Thyroid gland (tissue), 4 donors: ENCODE results near the gene OR52B4. TPM values are rescaled to one million over a fixed set of nuclear protein-coding genes. Genes with fewer than 3 reads are reported as not detected.
A peak's percentile ranks its signal among the peaks of the same experiment; 100 is the strongest.

Source experiments
- DNase-seq, 2 donors: peaks; one replicate each; pipeline ENCODE4 v3.0.0-alpha.2; 2019
- H3K27ac ChIP-seq, 3 donors: fragments of 200-600 bp; sonication (generic); 1 replicate in 2 of 3; 2 replicates in 1 of 3; pipeline ENCODE4 v1.5.1; 2016 to 2019; ENCODE audit warnings: mild to moderate bottlenecking in 1 of 3, moderate library complexity in 1 of 3
- H3K27me3 ChIP-seq: fragments of 200-600 bp; sonication (generic); one replicate; pipeline ENCODE4 v1.5.1; 2019
- H3K36me3 ChIP-seq, 2 donors: fragments of 200-600 bp; sonication (generic); one replicate each; pipeline ENCODE4 v1.5.1; 2016 to 2019
- H3K4me1 ChIP-seq, 2 donors: fragments of 200-600 bp; sonication (generic); one replicate each; pipeline ENCODE4 v1.5.1; 2017 to 2019
- H3K4me3 ChIP-seq, 3 donors: fragments of 200-600 bp; sonication (generic); replicated peaks in 1 of 3; 1 replicate in 2 of 3; 2 replicates in 1 of 3; pipeline ENCODE4 v1.5.1; 2016; ENCODE audit warnings: mild to moderate bottlenecking in 1 of 3
- H3K9me3 ChIP-seq: fragments of 200-600 bp; sonication (generic); one replicate; pipeline ENCODE4 v1.5.1; 2017
- POLR2A ChIP-seq, 2 donors: fragments of 450-650 bp; IDR thresholded peaks; one replicate each; pipeline ENCODE4 v1.6.1; 2017; ENCODE audit warnings: antibody characterized with exemption in 2 of 2, mild to moderate bottlenecking in 2 of 2, moderate library complexity in 1 of 2
- WGBS, 2 donors: methylation state at CpG; one replicate each; pipeline ENCODE4 v1.1.5; 2017; 5-methylcytosine and 5-hydroxymethylcytosine counted together
- intact Hi-C: fragments of 100-400 bp; cut with DNase I; formaldehyde crosslinking; loops from one replicate; pipeline ENCODE4 v1.15.1; 2023
- total RNA-seq, 4 donors: library from RNA; depleted of rRNA; stranded (reverse); fragments of >200 nt; gene quantifications; one replicate each; pipeline ENCODE4 v1.2.3, GENCODE V29; 2016
- TF ChIP-seq, protein P1 (sequence below), 6 experiments: fragments of 200-600 bp in 3 of 6; fragments of 450-650 bp in 3 of 6; sonication (generic) in 3 of 6; IDR thresholded peaks; one replicate each; pipeline ENCODE4 v1.5.1; 2016 to 2019; ENCODE audit warnings: antibody characterized with exemption in 6 of 6, mild to moderate bottlenecking in 2 of 6, inconsistent platforms in 1 of 6, moderate library complexity in 1 of 6

OR52B4 gene
- total RNA-seq, 4 donors from 2014 or later, result not detected

DNA sequence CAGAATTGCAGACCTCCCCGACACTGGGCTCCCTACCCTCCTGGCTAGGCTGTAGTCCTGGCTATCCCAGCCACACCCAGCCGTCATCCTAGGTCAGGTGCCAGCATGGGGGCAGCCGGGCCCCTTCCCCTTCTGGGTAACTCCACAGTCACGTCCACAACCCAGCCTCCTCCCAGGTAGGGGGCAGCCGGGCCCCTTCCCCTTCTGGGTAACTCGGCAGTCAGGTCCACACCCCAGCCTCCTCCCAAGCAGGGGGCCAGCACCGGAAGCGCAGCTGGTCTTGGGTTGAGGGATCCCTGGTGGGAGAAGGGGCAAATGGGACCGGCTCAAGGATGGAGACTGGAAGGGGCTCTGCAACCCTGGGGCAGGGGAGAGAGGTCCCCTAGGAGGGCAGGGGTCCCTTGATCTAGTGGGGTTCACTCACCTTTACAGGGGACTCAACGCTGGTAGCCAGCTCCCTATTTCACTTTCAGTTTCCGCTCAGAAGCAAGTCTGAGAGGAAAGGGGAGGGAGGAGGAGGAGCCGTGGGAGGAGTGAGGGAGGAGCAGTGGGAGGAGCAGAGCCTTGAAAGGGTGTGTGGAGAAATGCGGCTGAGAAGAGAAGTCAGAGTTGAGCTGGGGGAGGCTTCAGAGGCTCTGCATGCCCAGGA lies 25.1 kb upstream of the OR52B4 start, which contains the start of gene TRIM21:
TSS of gene TRIM21 (minus strand) at position 494 of the 649 bp plus-strand sequence. CDS start 3,293 bp downstream, outside the sequence.
- TF ChIP-seq POLR2A (IDR thresholded peaks at IDR 0.05), result peak in 1 of 2 donors; percentile 70
- TF ChIP-seq, protein P1, sequence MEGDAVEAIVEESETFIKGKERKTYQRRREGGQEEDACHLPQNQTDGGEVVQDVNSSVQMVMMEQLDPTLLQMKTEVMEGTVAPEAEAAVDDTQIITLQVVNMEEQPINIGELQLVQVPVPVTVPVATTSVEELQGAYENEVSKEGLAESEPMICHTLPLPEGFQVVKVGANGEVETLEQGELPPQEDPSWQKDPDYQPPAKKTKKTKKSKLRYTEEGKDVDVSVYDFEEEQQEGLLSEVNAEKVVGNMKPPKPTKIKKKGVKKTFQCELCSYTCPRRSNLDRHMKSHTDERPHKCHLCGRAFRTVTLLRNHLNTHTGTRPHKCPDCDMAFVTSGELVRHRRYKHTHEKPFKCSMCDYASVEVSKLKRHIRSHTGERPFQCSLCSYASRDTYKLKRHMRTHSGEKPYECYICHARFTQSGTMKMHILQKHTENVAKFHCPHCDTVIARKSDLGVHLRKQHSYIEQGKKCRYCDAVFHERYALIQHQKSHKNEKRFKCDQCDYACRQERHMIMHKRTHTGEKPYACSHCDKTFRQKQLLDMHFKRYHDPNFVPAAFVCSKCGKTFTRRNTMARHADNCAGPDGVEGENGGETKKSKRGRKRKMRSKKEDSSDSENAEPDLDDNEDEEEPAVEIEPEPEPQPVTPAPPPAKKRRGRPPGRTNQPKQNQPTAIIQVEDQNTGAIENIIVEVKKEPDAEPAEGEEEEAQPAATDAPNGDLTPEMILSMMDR (IDR thresholded peaks at IDR 0.05), result no peak
- Histone ChIP-seq H3K9me3 (no peaks in the 10 kb centered on the region), H3K4me3 (peak within 1 kb of the TSS; percentile 99 to 100 (median 99)), H3K4me1 (peaks cover 5 to 7% of the 10 kb centered on the region in 2 donors), H3K27me3 (no peaks in the 10 kb centered on the region), H3K36me3 (peaks cover 9 to 15% of the 10 kb centered on the region in 2 donors), H3K27ac (peak within 1 kb of the TSS; percentile 60 to 83 (median 73))
- intact Hi-C loops, result no loop called here
- DNase-seq, result peak; percentile 83 to 88
- WGBS, 2 donors, result 0% methylated on average over 10 to 11 of the region's 13 CpGs

DNA sequence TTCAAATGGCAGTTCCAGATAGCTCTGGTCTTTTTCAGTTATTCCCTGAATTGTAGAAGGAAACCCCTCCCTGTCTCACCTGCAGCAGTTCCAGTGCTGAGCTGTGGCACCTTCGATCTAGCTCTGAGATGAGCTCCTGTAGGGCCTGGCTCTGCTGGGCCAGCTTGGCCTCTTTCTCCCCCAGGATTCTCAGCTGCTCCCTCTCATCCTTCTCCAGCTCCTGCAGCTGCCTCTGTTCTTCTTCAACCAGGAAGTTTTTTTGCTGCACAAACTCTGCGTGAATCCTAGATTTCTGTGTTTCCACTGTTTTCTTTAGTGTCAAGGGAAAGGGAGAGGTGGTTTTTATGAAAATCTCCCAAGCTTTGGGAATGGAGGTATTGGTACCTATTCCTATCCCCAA lies 20.0 kb upstream of the OR52B4 start:
- no peaks in the 10 kb centered on the region for H3K9me3 ChIP-seq
- H3K4me3 ChIP-seq, result no peak overlapping the region
- TF ChIP-seq POLR2A (IDR thresholded peaks at IDR 0.05), result no peak
- TF ChIP-seq, protein P1 (IDR thresholded peaks at IDR 0.05), result no peak
- no peaks in the 10 kb centered on the region for H3K27me3 ChIP-seq
- WGBS, 2 donors, result 98 to 99% methylated on average over 2 of the region's 2 CpGs
- no peak for DNase-seq
- peaks cover 0 to 4% of the 10 kb centered on the region in 2 donors for H3K4me1 ChIP-seq
- H3K27ac ChIP-seq, result no peak overlapping the region
- H3K36me3 ChIP-seq, result peaks cover 16 to 38% of the 10 kb centered on the region in 2 donors
- intact Hi-C loops, result no loop called here

DNA sequence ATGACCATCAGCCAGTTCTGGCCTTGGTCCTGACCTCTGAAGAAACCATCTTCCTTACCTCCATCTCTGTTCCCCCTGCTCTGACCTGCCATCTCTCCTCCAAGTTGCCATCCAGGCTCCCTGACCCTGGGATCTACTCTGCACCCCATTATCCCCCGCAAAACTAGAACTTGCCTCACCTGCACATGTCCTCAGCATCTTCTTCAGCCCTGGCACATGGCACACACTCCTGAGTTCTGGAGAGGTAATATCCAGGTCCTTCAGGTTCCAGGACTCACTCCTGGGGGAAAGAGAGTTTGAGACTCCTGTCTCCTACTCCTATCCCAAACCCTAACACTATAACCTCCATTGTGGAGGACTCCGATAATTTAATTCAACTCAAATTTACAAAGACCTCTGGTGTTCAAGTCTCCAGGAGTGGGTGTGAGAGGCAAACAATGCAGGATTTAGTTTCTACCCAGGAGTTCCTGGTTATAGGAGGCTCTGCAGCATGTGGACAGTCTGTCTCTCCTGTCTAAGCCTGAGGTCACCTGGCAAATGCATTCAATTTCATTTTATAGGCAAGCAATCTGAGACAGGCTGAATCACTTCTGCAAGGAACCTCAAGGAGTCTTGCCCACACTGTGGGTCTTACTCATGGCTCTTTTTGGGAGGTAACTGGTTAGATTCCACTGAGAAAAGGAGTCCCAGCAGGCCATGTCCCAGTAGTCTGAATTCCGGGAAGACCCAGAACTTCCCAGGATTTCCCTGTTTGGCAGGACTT lies 18.0 kb upstream of the OR52B4 start:
- 98 to 100% methylated on average over 3 of the region's 3 CpGs for WGBS, 2 donors
- H3K36me3 ChIP-seq, result peaks cover 16 to 38% of the 10 kb centered on the region in 2 donors

DNA sequence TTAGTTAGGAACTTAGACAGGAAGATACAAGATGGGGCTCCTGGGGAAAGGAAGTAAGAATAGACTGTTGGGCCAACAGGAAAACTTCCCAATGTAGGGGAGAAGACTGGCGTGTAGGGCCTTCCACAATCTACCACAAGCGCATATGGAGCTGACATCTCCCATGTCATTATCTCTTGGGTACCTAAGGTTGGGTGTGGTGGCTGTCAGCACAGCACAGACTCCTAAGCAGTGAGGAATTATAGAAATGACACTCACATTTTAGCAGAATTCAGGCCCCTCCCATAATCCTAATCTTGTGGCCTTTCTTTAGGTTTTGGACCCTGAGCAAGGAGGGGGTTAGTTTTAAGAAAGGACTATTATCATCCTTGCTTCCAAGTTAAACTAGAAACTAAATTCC lies 13.7 kb upstream of the OR52B4 start:
- 91 to 93% methylated on average over 2 of the region's 2 CpGs for WGBS, 2 donors
- Histone ChIP-seq H3K27me3 (no peaks in the 10 kb centered on the region), H3K4me1 (no peaks in the 10 kb centered on the region), H3K9me3 (no peaks in the 10 kb centered on the region), H3K36me3 (peaks cover 7 to 9% of the 10 kb centered on the region in 2 donors), H3K27ac (no peak overlapping the region), H3K4me3 (no peak overlapping the region)
- no peak for TF ChIP-seq POLR2A (IDR thresholded peaks at IDR 0.05)
- TF ChIP-seq, protein P1 (IDR thresholded peaks at IDR 0.05), result no peak
- DNase-seq, result no peak
- intact Hi-C loops, result no loop called here

More for the DNA sequence above, 18.0 kb upstream of the OR52B4 start:
- Histone ChIP-seq H3K4me1 (no peaks in the 10 kb centered on the region), H3K27ac (no peak overlapping the region), H3K4me3 (no peak overlapping the region), H3K9me3 (no peaks in the 10 kb centered on the region), H3K27me3 (no peaks in the 10 kb centered on the region)
- intact Hi-C loops, result no loop called here
- TF ChIP-seq POLR2A (IDR thresholded peaks at IDR 0.05), result no peak
- no peak for DNase-seq

DNA sequence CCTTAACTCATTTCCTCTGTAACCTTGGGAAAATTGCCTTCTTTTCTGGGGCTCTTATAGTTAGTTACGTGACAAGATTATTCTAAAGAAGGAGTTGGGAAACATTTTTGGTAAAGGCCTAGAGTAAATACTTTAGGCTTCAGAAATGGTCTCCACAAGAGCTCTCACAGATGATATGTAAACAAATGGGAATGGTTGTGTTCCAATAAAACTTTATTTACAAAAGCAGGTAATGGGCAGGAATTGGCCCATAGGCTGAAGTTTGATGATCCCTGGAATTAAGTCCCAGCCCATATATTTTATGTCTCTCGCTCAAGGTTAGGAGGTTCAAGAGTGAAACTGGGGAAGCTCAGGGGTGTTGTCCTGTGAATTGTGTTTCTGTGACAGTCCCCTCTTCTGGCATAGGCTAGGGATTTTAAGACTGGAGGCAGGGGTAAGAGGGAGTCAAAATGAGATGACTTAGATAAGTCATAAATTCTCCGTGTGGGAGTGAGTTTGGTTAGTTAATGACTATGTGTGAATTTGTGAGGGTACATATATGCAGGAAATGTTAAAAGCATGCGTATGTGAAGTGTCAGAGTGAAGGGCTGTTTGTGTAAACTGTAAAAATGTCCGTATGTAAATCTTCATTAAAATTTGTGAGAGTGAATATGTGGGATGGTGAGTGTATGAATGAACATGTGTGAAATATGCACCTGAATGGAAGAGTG lies 7.4 kb upstream of the OR52B4 start:
- H3K36me3 ChIP-seq, result no peaks in the 10 kb centered on the region
- WGBS, 2 donors, result 84 to 85% methylated on average over 5 of the region's 5 CpGs

More for the DNA sequence above, 7.4 kb upstream of the OR52B4 start:
- no peaks in the 10 kb centered on the region for H3K27me3 ChIP-seq
- H3K4me3 ChIP-seq, result no peak overlapping the region
- H3K4me1 ChIP-seq, result no peaks in the 10 kb centered on the region
- TF ChIP-seq, protein P1 (IDR thresholded peaks at IDR 0.05), result no peak
- TF ChIP-seq POLR2A (IDR thresholded peaks at IDR 0.05), result no peak
- DNase-seq, result no peak
- intact Hi-C loops, result no loop called here
- no peaks in the 10 kb centered on the region for H3K9me3 ChIP-seq
- H3K27ac ChIP-seq, result no peak overlapping the region
